Measurements from ENCODE around the gene GSTM1. TPM values are rescaled to one million over a fixed set of nuclear protein-coding genes. Genes with fewer than 3 reads are reported as not detected.
"Not testable (repeated sequence)": the region's sequence is repeated elsewhere in the genome, so short reads cannot be mapped to it uniquely, and the experiment has no call there.

GSTM1 gene
- total RNA-seq, 1 donor from 2014 or later: not detected

- intact Hi-C loops (cut with DNase I): no loop called here
- DNase-seq: no peak
Measured at GRCh38 chr1:109658533-109659042, 29.0 kb upstream of the GSTM1 start.

GRCh38 chr1:109659145-109659544, 28.5 kb upstream of the GSTM1 start:
- intact Hi-C loops (cut with DNase I): no loop called here
- DNase-seq (no peak), ATAC-seq (ENCODE audit: poor library complexity) (no peak)

More at GRCh38 chr1:109658533-109659042, 29.0 kb upstream of the GSTM1 start:
- ATAC-seq (ENCODE audit: poor library complexity): no peak

- intact Hi-C loops (cut with DNase I): no loop called here
- no peak for DNase-seq
- no peak for ATAC-seq (ENCODE audit: poor library complexity)
Measured at GRCh38 chr1:109659997-109660690, 27.5 kb upstream of the GSTM1 start.

- intact Hi-C loops (cut with DNase I); ATAC-seq (ENCODE audit: poor library complexity); DNase-seq: not testable (repeated sequence)
Measured at GRCh38 chr1:109660691-109661026, 27.0 kb upstream of the GSTM1 start.

GRCh38 chr1:109661391-109661790, 26.2 kb upstream of the GSTM1 start:
- DNase-seq (no peak), ATAC-seq (ENCODE audit: poor library complexity) (no peak)
- intact Hi-C loops (cut with DNase I): no loop called here

GRCh38 chr1:109664671-109665070, 22.9 kb upstream of the GSTM1 start:
- ATAC-seq (ENCODE audit: poor library complexity): no peak
- intact Hi-C loops (cut with DNase I): loop anchor here (5.0 kb wide), 1 partner anchor 103 kb away; no protein-coding TSS in a partner anchor
- DNase-seq: no peak

- DNase-seq (peak; percentile 97), ATAC-seq (ENCODE audit: poor library complexity) (peak; percentile 99)
Measured at GRCh38 chr1:109667452-109668122, 20.0 kb upstream of the GSTM1 start, which contains the start of gene GSTM2. Gene GSTM2, plus strand, starts transcription at chr1:109668057. Its CDS starts 59 bp downstream, at chr1:109668116.

GRCh38 chr1:109668123-109668775, 19.4 kb upstream of the GSTM1 start:
- DNase-seq (no peak), ATAC-seq (ENCODE audit: poor library complexity) (peak; percentile 31)
- intact Hi-C loops (cut with DNase I): loop anchor here (5.0 kb wide), 1 partner anchor 99 kb away; no protein-coding TSS in a partner anchor

More at GRCh38 chr1:109667452-109668122, 20.0 kb upstream of the GSTM1 start, which contains the start of gene GSTM2:
- intact Hi-C loops (cut with DNase I): loop anchor here (5.0 kb wide), 1 partner anchor 100 kb away; no protein-coding TSS in a partner anchor

GRCh38 chr1:109669246-109669948, 18.2 kb upstream of the GSTM1 start:
- DNase-seq (no peak), ATAC-seq (ENCODE audit: poor library complexity) (no peak)
- intact Hi-C loops (cut with DNase I): loop anchor here (5.0 kb wide), 1 partner anchor 98 kb away; no protein-coding TSS in a partner anchor

- not testable (repeated sequence) for DNase-seq; ATAC-seq (ENCODE audit: poor library complexity)
- intact Hi-C loops (cut with DNase I): loop anchor here (5.0 kb wide), 1 partner anchor 97 kb away; no protein-coding TSS in a partner anchor
Measured at GRCh38 chr1:109669949-109670302, 17.7 kb upstream of the GSTM1 start.

- ATAC-seq (ENCODE audit: poor library complexity): no peak
- intact Hi-C loops (cut with DNase I): no loop called here
Measured at GRCh38 chr1:109671067-109671466, 16.6 kb upstream of the GSTM1 start.

GRCh38 chr1:109673861-109674260, 13.8 kb upstream of the GSTM1 start:
- DNase-seq; ATAC-seq (ENCODE audit: poor library complexity); intact Hi-C loops (cut with DNase I): not testable (repeated sequence)

More at GRCh38 chr1:109671067-109671466, 16.6 kb upstream of the GSTM1 start:
- no peak for DNase-seq

GRCh38 chr1:109676683-109677381, 10.8 kb upstream of the GSTM1 start:
- DNase-seq; ATAC-seq (ENCODE audit: poor library complexity); intact Hi-C loops (cut with DNase I): not testable (repeated sequence)

GRCh38 chr1:109677459-109677858, 10.2 kb upstream of the GSTM1 start:
- intact Hi-C loops (cut with DNase I): no loop called here
- DNase-seq (no peak), ATAC-seq (ENCODE audit: poor library complexity) (peak; percentile 25)

GRCh38 chr1:109678637-109679036, 9.0 kb upstream of the GSTM1 start:
- ATAC-seq (ENCODE audit: poor library complexity); intact Hi-C loops (cut with DNase I); DNase-seq: not testable (repeated sequence)

GRCh38 chr1:109684777-109685176, 2.8 kb upstream of the GSTM1 start:
- intact Hi-C loops (cut with DNase I); ATAC-seq (ENCODE audit: poor library complexity): not testable (repeated sequence)

GRCh38 chr1:109685399-109685798, 2.2 kb upstream of the GSTM1 start:
- ATAC-seq (ENCODE audit: poor library complexity); DNase-seq; intact Hi-C loops (cut with DNase I): not testable (repeated sequence)

More at GRCh38 chr1:109684777-109685176, 2.8 kb upstream of the GSTM1 start:
- not testable (repeated sequence) for DNase-seq

- intact Hi-C loops (cut with DNase I); ATAC-seq (ENCODE audit: poor library complexity); DNase-seq: not testable (repeated sequence)
Measured at GRCh38 chr1:109685890-109686289, 1.7 kb upstream of the GSTM1 start.
